Activated CD4-positive, alpha-beta T cell treated with anti-CD3 and anti-CD28 coated beads for 24 hours (primary cell): ENCODE measurements around the gene NHERF1.

Experiments used
- DNase-seq, 2 donors: peaks; one replicate each; pipeline ENCODE4 v3.0.0-alpha.2; 2020; ENCODE audit warnings: low read depth in 2 of 2

Gene NHERF1

DNA sequence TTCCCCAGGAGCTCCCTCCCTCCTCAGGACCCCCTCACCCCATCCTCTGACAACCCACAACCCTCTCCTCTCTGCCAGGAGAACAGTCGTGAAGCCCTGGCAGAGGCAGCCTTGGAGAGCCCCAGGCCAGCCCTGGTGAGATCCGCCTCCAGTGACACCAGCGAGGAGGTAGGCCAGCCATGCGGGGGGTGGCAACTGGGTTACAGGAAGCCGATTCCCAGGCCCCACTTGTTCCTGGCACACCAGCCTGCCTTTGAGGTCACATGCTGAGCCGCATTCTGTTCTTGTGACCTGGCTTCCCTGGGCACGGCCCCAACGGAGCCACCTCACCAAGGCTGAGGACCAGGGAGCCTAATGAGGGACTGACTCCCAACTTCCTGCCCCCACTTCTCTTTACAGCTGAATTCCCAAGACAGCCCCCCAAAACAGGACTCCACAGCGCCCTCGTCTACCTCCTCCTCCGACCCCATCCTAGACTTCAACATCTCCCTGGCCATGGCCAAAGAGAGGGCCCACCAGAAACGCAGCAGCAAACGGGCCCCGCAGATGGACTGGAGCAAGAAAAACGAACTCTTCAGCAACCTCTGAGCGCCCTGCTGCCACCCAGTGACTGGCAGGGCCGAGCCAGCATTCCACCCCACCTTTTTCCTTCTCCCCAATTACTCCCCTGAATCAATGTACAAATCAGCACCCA, 19.8 kb downstream of the NHERF1 start:
- no peak for DNase-seq

DNA sequence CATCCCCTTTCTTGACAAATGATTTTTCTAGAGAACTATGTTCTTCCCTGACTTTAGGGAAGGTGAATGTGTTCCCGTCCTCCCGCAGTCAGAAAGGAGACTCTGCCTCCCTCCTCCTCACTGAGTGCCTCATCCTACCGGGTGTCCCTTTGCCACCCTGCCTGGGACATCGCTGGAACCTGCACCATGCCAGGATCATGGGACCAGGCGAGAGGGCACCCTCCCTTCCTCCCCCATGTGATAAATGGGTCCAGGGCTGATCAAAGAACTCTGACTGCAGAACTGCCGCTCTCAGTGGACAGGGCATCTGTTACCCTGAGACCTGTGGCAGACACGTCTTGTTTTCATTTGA, 20.3 kb downstream of the NHERF1 start:
- DNase-seq, result no peak

- DNase-seq, result no peak
Measured at GRCh38 chr17:74769266-74769855, 20.9 kb downstream of the NHERF1 start.

GRCh38 chr17:74769856-74770497, 21.5 kb downstream of the NHERF1 start:
- DNase-seq, result no peak

GRCh38 chr17:74770498-74771318, 22.3 kb downstream of the NHERF1 start:
- peak; percentile 52 to 64 for DNase-seq

DNA sequence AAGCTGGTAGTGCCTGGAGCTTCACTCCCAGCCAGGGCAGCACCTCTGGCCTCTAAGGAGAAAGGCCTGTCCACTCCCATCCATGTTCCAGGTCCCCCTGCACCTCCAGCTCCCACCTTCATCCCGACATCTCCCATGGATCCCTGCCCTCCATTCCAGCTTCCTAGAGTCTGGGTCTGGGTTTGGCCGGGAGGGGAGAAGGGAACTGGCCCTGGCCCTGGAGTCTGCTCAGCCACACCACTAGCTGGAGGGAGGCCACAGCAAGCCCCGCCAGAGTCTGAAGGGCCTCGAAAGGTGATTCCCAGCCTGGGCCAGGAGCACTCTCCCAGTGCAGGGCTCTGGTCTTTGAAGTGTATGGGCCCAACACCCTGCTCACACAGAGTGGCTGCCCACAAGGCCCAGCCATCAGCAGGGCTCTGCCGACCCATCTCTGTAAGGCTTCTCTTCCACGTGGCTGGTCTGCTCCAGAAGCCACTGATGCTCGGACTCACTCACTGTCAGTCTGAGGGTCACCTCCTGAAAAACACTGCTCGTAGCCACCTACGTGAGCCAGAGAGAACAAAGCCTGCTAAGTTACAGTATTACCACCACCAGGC, 23.0 kb downstream of the NHERF1 start:
- DNase-seq, result no peak

DNA sequence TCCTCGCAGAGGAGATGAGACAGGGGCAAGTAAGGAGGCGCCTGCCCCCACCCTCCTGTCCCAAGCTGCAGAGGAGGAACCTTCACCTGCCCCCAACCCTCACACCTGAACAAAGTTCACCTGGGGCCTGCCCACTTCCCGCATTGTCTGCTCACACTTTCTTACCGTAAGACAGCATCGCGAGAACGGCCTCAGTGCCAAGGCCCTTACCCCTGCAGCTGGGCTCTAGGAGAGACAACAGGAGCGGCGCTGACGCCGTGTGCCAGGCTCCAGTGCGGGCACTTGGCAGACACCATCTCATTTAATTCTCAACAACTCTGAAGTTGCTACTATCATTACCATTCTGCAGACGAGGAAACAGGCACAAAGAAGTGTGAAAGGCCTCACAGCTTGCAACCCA, 23.6 kb downstream of the NHERF1 start:
- no peak for DNase-seq

- DNase-seq, result no peak
Measured at GRCh38 chr17:74773414-74773813, 25.0 kb downstream of the NHERF1 start.

DNA sequence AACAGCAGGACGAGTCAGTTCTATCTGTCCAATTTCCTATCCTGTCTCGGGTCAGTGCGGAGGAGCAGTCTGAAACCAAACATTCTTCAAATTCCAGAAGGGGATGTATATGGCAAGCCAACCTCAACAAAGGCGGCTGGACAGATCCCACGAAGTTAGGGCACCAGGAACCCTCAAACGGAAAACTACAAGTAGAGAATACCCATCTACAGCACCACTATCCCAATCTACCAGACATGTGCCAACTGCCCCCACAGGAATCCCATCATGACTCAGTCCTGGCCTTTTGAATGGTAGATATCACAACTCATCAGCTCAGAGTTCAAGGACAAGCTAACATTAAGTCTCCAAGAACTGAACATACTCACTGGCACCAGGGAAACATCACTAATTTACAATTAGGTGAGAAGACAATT, 25.5 kb downstream of the NHERF1 start:
- DNase-seq, result no peak

GRCh38 chr17:74775409-74776043, 27.1 kb downstream of the NHERF1 start:
- no peak for DNase-seq

DNA sequence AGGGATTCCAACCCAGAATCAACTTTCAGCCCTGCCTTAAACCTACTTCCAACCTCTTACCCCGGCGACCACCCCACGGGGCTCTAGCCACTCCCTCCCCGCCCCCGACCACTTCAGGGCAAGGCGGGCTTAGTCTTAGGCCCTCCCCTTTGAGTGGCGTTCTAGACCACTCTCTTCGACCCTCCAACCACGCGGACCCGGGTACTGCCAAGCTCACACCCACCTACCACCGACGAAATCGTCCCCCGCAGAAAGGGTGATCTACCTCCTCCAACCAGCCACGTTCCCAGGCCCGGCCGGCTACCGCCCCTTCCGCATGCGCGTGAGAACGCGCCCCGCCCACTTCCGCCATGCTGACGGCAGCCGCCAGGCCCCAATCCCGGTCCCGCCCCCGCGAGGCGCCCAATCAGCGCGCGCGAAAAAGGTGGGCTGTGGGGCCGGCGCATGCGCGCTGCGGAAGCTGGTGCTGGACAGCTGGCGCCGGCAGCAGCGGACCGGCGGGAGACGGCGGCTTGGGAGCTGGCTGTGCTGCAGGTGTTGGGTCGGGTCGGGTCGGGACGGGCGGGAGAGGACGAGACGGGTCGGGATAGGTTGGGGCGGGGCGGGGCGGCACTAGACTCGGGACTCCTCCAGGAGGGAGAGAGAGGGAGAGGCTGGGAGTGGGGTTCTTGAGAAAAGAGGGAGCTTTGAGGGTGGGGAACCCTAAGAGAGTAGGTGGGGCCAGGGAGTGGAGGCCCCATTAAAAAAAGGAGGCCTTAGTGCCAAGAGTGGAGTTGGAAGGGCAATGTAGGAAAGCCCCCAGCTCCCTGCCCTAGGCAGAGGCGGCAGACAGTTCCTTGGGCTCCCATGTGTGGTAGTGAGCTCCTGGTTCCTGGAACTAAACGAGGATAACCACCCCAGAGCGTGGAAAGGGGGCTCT, 27.9 kb downstream of the NHERF1 start, which contains the start of gene NAT9:
Gene NAT9 (minus strand): TSS at position 302 of the 919 bp plus-strand sequence. CDS start 647 bp downstream, outside the sequence.
- peak; percentile 99 to 100 for DNase-seq

GRCh38 chr17:74776990-74777389, 28.6 kb downstream of the NHERF1 start:
- no peak for DNase-seq

- no peak for DNase-seq
Measured at GRCh38 chr17:74777901-74778515, 29.6 kb downstream of the NHERF1 start.

GRCh38 chr17:74778960-74779359, 30.5 kb downstream of the NHERF1 start:
- no peak for DNase-seq

GRCh38 chr17:74779501-74779900, 31.1 kb downstream of the NHERF1 start:
- no peak for DNase-seq

GRCh38 chr17:74779948-74780400, 31.5 kb downstream of the NHERF1 start:
- DNase-seq, result peak; percentile 18 to 34

DNA sequence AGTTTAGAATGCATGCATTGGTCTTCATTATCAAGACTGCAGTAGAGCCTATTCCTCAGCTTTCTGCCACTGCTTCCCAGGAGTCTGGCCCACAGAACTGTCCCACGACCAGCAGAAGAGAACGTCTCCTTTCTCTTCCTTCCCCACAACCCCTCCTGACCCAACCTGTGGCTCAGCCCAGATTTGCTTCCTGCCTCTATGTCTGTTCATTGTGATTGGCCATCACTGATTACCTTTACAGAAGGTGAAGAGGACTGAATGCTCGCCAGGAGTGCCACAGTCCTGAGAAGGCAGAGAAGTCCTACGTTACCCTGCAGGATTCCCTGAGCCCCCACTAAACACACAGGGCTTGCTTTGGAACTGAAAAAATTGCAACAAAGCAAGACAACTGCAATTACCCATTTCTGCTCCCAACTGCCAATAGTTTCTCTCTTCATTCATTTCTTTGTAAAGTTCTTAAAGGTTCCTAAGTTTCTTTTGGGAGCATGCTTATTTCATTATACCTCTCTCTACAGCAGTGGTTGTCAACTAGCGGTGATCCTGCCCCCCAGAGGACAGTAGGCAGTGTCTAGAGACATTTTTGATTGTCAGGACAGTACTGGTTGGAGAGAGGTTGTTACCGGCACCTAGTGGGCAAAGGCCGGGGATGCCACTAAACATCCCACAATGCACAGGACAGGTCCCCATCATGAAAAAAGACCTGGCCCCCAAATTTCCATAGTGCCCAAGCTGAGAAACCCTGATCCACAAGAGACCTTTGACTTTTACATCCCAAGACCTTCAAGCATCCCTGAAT, 32.2 kb downstream of the NHERF1 start:
- no peak for DNase-seq

- no peak for DNase-seq
Measured at GRCh38 chr17:74782571-74782970, 34.1 kb downstream of the NHERF1 start.
